ENCODE data around the gene LTBP2. TPM values are rescaled to one million over a fixed set of nuclear protein-coding genes. Genes with fewer than 3 reads are reported as not detected.
A peak's percentile ranks its signal among the peaks of the same experiment; 100 is the strongest.
"Not testable (repeated sequence)": the region's sequence is repeated elsewhere in the genome, so short reads cannot be mapped to it uniquely, and the experiment has no call there.

Gene LTBP2
- total RNA-seq, 2 experiments from 2014 or later = 0.04 to 0.37 TPM

GRCh38 chr14:74464785-74465184 lies 147.3 kb downstream of the LTBP2 start:
- Mint-ChIP-seq H3K27ac (no peak overlapping the region), H3K4me1 (no peaks in the 10 kb centered on the region), H3K36me3 (ENCODE audit: low read depth) (no peaks in the 10 kb centered on the region), H3K4me3 (no peak overlapping the region), H3K9me3 (ENCODE audit: low read depth) (no peaks in the 10 kb centered on the region), H3K27me3 (peaks cover 10% of the 10 kb centered on the region)
- DNase-seq = no peak
- POLR2A ChIA-PET = no interaction called here
- ATAC-seq = no peak
- intact Hi-C loops (cut with DNase I, micrococcal nuclease) = no loop called here
- CTCF ChIA-PET = no interaction called here

GRCh38 chr14:74463697-74464096 lies 148.3 kb downstream of the LTBP2 start:
- intact Hi-C loops (cut with DNase I, micrococcal nuclease) = no loop called here
- peaks cover 10% of the 10 kb centered on the region for H3K27me3 Mint-ChIP-seq
- no peaks in the 10 kb centered on the region for H3K4me1 Mint-ChIP-seq
- no peaks in the 10 kb centered on the region for H3K36me3 Mint-ChIP-seq (ENCODE audit: low read depth)
- CTCF ChIA-PET = no interaction called here
- H3K4me3 Mint-ChIP-seq = no peak overlapping the region
- no peak overlapping the region for H3K27ac Mint-ChIP-seq
- ATAC-seq = no peak
- no peak for DNase-seq
- no peaks in the 10 kb centered on the region for H3K9me3 Mint-ChIP-seq (ENCODE audit: low read depth)
- POLR2A ChIA-PET = no interaction called here

GRCh38 chr14:74462993-74463392 lies 149.0 kb downstream of the LTBP2 start:
- Mint-ChIP-seq H3K4me3 (no peak overlapping the region), H3K27ac (no peak overlapping the region), H3K9me3 (ENCODE audit: low read depth) (no peaks in the 10 kb centered on the region), H3K4me1 (no peaks in the 10 kb centered on the region), H3K27me3 (peaks cover 10% of the 10 kb centered on the region), H3K36me3 (ENCODE audit: low read depth) (no peaks in the 10 kb centered on the region)
- intact Hi-C loops (cut with DNase I, micrococcal nuclease) = no loop called here
- ChIA-PET CTCF (no interaction called here), POLR2A (no interaction called here)
- DNase-seq = no peak
- ATAC-seq = no peak

- H3K4me3 Mint-ChIP-seq = no peak overlapping the region
- H3K36me3 Mint-ChIP-seq (ENCODE audit: low read depth) = no peaks in the 10 kb centered on the region
- no peak for DNase-seq
- ATAC-seq = no peak
- H3K27me3 Mint-ChIP-seq = peaks cover 13% of the 10 kb centered on the region
- intact Hi-C loops (cut with DNase I, micrococcal nuclease) = no loop called here
- no peaks in the 10 kb centered on the region for H3K4me1 Mint-ChIP-seq
- no peaks in the 10 kb centered on the region for H3K9me3 Mint-ChIP-seq (ENCODE audit: low read depth)
- POLR2A ChIA-PET = no interaction called here
- CTCF ChIA-PET = interaction anchor here (0.6 to 1.4 kb wide), 3 partner anchors 12 to 1474 kb away, joined by 3 to 5 read pairs (median 3); no protein-coding TSS in a partner anchor
- H3K27ac Mint-ChIP-seq = no peak overlapping the region
These were observed 152.1 kb downstream of the LTBP2 start for GRCh38 chr14:74459976-74460375.

DNA sequence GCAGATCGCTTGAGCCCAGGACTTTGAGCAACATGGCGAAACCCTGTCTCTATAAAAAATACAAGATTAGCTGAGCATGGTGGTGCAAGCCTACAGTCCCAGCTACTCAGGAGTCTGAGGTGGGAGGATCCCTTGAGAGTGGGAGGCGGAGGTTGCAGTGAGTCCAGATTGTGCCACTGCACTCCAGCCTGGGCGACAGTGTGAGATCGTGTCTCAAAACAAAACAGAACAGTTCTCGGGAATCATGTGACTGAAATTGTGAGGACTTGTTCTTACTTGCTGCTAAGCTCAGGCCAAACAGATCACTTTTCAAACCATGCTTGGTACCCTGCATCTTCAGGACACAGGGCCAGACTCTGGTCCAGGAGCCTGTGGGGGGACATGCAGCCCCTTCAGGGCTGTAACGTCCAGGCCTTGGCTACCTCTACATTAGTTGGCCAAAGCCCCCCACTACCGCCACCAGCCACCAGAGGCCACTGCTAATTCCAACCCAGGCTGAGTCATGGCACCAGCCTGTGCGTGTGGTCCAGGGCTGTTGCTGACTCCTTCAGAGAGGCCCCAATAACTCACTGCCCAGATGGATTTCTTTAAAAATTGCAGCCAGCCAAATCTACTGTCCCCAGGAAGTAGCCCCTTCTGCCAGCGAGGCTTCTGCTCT lies 152.6 kb downstream of the LTBP2 start:
- peaks cover 2% of the 10 kb centered on the region for H3K9me3 Mint-ChIP-seq (ENCODE audit: low read depth)
- ChIA-PET CTCF (interaction anchor here (0.6 to 1.4 kb wide), 3 partner anchors 11 to 1475 kb away, joined by 3 to 5 read pairs (median 3); no protein-coding TSS in a partner anchor), POLR2A (no interaction called here)
- no peaks in the 10 kb centered on the region for H3K36me3 Mint-ChIP-seq (ENCODE audit: low read depth)
- no peak overlapping the region for H3K4me3 Mint-ChIP-seq
- H3K27ac Mint-ChIP-seq = no peak overlapping the region
- peaks cover 13% of the 10 kb centered on the region for H3K27me3 Mint-ChIP-seq
- no peaks in the 10 kb centered on the region for H3K4me1 Mint-ChIP-seq
- ATAC-seq = peak; percentile 84
- peak; percentile 55 for DNase-seq
- intact Hi-C loops (cut with DNase I, micrococcal nuclease) = no loop called here

- H3K9me3 Mint-ChIP-seq (ENCODE audit: low read depth) = peaks cover 2% of the 10 kb centered on the region
- intact Hi-C loops (cut with DNase I, micrococcal nuclease) = no loop called here
- no peaks in the 10 kb centered on the region for H3K36me3 Mint-ChIP-seq (ENCODE audit: low read depth)
- no peak overlapping the region for H3K27ac Mint-ChIP-seq
- ChIA-PET CTCF (no interaction called here), POLR2A (no interaction called here)
- H3K27me3 Mint-ChIP-seq = peaks cover 13% of the 10 kb centered on the region
- no peak overlapping the region for H3K4me3 Mint-ChIP-seq
- no peaks in the 10 kb centered on the region for H3K4me1 Mint-ChIP-seq
- no peak for ATAC-seq
- no peak for DNase-seq
These were observed 154.5 kb downstream of the LTBP2 start for GRCh38 chr14:74457565-74457895.

- ATAC-seq (no peak), DNase-seq (no peak)
- H3K36me3 Mint-ChIP-seq (ENCODE audit: low read depth) = no peaks in the 10 kb centered on the region
- CTCF ChIA-PET = no interaction called here
- no peak overlapping the region for H3K4me3 Mint-ChIP-seq
- H3K9me3 Mint-ChIP-seq (ENCODE audit: low read depth) = peaks cover 2% of the 10 kb centered on the region
- POLR2A ChIA-PET = no interaction called here
- intact Hi-C loops (cut with DNase I, micrococcal nuclease) = no loop called here
- no peaks in the 10 kb centered on the region for H3K4me1 Mint-ChIP-seq
- H3K27ac Mint-ChIP-seq = no peak overlapping the region
- H3K27me3 Mint-ChIP-seq = peaks cover 15% of the 10 kb centered on the region
These were observed 155.1 kb downstream of the LTBP2 start for GRCh38 chr14:74456684-74457564.

DNA sequence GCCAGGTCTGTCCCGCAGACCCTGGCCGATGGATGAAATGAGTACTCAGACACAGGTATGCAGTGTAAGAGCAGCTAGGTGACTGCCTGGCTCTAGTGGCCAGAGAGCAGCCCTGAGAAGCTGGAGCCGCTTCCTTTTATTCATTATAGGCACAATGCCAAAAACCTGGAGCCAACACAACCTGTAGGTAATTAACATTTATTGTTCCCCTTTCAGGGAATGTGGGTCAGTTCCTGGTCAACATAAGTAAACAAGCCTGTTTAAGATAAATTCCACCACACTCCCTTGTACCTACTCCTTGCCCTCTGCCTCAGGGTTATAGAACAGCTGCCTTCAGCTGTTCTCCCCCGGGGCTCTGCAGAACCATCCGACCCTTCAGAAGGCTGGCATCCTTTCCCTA lies 157.6 kb downstream of the LTBP2 start:
- intact Hi-C loops (cut with DNase I, micrococcal nuclease); ATAC-seq; H3K4me3 Mint-ChIP-seq; H3K27me3 Mint-ChIP-seq; H3K36me3 Mint-ChIP-seq (ENCODE audit: low read depth); H3K9me3 Mint-ChIP-seq (ENCODE audit: low read depth); H3K4me1 Mint-ChIP-seq; H3K27ac Mint-ChIP-seq; CTCF ChIA-PET; DNase-seq; POLR2A ChIA-PET: not testable (repeated sequence)

Other genes starting within 250 kb of the LTBP2 start
- not detected for gene SYNDIG1L, start 186.0 kb downstream of the LTBP2 start, total RNA-seq
- 10 to 100 TPM; 27.3 to 56.9 TPM for gene NPC2, start 118.9 kb downstream of the LTBP2 start, total RNA-seq
- 10 to 100 TPM; 29.5 to 35.9 TPM for gene ISCA2, start 118.5 kb downstream of the LTBP2 start, total RNA-seq
- 10 to 100 TPM; 31.3 to 35.6 TPM for gene AREL1, start 100.8 kb upstream of the LTBP2 start, total RNA-seq
- 100 to 1,000 TPM in 1 of 2 experiments, 10 to 100 TPM in 1; 87.7 to 112 TPM for gene FCF1, start 100.9 kb upstream of the LTBP2 start, total RNA-seq
- gene YLPM1, start 151.1 kb upstream of the LTBP2 start, total RNA-seq = 10 to 100 TPM; 53.0 to 60.9 TPM